ENCODE measurements around the gene RXRA.

The RXRA gene

DNA sequence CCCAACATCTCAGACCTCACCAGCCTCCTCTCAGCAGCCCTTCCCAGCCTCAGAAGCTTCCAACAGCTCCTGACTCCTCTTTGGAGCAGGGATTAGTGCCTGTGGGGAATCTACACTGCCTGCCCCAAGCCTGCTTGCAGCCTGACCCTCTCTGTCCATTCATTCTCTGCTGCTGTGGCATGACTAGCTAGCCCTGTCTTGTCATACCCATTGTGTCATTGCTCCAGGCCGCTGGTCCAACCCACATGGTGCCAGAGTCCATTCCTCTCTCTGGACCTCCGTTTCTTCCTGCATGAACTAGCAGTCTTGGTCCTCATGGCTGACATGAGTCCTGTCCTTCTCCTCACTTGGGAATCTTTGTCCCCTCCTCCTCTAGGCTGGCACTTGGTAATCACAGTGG, 12.8 kb upstream of the RXRA start:
- no peak for DNase-seq

DNA sequence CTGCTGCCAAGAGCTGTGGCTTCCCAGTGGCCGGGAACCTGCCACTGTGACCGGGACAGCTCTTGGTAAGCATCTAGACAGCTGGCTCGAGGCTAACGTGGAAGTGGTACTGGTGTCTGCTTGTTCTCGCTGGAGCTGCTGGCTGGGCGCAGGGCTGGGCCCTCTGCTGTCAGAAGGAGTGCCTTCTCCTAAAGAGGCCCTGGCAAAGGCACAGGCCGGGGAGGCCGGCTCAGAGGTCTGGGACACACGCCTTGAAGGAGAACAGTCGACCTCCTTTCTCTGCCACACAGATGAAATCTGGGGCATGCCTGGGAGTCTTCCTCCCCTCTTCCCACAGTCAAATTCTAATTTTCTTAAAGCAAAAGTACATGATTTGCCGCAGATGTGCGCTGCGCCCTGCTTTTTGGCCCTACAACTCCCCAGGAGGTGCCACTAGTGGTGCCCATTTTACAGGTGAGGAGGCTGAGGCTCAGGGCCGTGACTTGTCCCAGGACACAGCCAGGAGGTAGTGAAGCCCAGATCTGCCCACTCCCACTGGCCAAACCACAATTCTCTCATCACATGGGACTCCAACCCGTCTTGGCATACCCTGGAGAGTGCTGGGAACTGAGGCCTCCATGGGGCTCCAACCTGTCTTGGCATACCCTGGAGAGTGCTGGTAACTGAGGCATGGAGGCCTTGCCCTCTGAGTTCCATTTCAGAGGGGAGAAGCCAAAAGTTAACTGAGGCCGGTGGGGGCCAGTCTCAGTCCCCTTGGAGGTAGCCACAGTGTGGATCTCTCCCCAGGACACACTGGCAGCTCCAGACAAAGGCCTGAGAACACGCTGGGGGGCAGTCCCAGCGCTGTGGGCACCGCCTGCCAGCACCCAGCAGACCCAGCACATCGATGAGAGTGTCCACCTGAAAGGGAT, 12.0 kb upstream of the RXRA start:
- no peak for DNase-seq

DNA sequence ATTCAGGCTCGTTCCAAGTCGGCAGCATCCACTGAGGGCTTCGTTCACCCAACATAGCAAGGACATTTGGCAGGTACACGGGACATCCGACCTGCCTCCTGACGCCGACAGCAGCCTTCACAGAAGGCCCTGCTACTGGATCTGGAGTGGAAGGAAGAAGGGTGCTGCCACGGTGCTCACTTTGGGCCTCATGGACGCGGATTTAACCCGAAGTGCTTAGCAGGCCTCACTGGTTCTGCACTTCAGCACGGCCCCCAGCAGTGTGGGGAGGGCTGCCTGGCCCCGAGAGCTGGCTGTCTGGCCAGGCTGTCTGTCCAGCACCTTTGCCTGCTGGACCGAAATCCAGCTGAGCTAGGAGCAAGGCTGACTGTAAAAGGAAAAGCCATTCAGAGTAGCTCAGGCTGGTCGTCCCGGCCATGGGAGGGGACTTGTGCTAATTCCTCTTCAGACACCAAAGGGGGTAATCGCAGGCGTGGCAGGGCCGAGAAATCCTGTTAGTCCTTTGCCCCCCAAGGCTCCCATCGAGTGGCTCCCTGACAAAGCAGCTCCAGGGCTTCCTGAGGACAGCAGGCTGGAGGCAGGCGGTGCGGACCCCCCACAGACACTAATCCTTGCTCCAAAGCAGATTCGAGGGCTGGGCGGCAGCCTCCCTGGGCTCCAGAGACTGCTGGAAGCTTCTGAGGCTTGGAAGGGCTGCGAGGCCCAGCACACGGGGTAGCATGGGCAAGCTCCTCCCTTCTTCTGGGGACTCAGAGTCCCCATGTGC, 11.1 kb upstream of the RXRA start:
- DNase-seq, result no peak

DNA sequence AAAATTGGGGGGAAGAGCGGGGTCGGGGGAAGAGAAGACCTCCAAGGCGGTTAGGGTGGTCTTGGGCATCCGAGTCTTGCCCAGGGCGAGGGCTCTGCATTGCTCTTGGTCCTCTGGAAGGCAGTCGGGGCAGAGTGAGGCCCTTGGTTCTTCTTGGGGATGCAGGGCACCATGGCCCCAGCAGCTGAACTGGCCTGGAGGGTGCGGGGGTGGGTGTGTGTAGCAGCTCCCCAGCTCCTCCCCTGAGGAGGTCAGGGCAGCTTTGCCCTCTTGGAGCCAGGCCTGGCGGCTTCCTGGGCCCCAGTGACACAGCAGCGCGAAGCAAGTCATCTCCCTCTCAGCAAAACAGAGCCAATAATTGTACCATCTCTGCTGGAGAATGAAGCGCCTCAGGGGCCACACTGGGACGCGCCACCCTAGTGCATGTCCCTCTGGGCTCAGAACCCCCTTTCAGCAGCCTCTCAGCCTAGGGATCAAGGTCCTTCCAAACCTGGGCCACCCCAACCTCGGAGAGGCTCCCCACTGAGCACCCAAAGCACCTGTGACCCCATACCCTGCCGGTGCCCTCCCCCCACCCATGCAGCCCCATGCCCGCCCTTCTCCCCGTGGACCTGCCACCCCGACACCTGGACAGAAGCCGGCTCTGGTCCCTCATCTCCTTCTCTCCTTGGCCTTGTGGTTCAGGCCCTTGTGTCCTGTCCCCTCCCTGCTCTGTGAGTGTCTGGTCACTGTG, 10.4 kb upstream of the RXRA start:
- no peak for DNase-seq

DNA sequence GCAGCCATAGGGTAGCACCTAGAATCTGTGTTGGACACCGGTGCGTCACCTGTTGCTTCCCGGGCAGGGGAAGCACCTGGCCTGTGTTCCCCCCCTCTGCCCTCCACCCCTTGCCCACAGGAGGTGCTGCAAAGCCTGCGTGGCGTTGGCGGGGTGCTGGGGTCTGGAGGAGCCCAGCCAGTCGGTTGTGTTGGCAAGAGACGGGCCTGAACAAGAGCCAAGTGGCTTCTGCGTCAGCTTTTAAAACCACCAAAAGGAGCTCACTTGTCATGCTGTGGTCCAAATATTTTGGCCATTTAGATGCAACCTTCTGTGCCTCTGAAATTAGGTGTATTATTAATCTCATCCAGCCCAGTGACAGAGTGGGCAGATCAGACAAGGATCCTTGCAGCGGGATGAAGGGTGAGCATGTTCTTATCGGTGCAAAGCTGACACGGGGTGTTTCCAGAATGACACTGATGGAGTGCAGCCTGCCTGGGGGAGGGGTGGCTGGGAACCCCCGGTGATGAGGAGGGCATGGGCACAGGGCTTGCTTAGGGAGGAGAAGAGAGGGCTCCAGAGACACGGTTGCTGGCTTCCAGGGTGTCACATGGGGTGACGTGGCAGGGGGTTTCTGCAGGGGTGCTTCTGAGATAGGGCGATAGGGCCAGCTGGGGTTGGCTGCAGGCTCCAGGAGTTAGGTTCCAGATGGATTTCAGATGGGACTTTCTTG, 9.7 kb upstream of the RXRA start:
- DNase-seq, result peak; percentile 18

DNA sequence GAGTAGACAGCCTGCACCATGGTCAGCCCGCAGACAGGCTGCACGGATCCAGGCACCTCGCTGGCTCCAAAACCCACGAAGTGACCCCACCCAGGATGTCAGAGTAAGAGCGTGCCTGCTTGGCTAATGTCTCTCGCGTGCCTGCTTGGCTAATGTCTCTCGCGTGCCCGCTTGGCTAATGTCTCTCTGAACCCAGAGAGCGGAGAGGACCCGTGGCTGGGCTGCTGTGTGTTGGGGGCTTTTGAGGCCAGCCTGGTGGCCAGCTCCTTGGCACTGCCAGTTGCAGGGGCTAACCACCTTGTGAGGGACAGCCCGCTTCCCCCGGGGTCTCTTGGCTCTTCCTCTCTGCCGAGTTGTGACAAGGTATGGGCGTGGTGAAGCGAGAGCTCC, 8.9 kb upstream of the RXRA start:
- no peak for DNase-seq

DNA sequence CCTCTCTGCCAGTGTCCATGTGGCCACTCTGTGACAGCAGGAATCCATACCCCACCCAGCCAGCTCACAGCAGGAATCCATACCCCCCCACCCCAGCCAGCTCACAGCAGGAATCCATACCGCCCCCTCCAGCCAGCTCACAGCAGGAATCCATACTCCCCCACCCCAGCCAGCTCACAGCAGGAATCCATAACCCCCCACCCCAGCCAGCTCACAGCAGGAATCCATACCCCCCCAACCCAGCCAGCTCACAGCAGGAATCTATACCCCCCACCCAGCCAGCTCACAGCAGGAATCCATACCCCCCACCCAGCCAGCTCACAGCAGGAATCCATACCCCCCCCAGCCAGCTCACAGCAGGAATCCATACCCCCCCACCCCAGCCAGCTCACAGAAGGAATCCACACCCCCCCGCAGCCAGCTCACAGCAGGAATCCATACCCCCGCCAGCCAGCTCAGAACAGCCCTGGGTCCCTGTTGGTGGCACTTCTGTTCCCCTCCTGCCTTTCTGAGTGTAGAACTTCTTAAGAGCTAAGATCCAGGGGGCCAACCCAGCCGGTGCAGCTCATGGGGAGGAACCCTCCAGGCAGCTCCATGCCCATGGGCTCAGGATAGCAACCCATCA, 8.4 kb upstream of the RXRA start:
- DNase-seq, result no peak

DNA sequence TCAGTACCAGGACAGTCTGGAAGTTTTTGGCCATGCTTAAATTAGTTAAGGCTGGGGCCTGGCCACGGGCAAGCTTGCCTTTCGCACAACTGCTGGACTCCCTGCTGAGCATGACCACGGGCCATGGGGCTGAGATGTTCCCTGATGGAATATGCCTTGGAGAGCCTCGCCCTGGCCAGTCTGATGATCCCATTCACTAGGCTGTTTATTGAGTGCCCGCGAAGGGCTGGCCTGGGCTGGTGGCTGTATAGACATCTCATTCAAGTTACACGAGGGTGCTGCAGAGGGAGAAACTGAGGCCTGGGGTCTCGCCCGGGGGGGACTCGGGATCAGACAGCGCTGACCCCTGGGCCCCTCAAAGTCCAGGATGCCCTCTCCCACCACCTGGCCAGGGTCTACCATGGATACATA, 7.8 kb upstream of the RXRA start:
- no peak for DNase-seq

DNA sequence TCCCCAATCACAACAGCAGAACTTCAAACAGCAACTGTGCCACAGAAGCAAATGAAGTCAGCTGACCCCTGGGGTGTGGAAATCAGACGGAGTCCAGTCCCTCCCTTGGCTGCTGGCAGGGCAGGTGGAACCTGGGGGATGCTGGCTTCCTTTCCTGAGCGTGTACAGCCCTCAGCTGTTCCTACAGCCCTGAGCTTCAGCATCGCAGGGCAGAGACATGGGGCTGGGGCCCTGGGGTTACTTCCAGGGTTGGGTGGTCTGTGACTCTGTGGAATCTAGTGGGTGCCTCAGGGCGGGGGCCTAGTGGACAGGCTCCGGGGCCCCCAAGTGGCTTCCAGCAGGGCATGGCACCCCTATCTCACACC, 7.3 kb upstream of the RXRA start:
- no peak for DNase-seq

DNA sequence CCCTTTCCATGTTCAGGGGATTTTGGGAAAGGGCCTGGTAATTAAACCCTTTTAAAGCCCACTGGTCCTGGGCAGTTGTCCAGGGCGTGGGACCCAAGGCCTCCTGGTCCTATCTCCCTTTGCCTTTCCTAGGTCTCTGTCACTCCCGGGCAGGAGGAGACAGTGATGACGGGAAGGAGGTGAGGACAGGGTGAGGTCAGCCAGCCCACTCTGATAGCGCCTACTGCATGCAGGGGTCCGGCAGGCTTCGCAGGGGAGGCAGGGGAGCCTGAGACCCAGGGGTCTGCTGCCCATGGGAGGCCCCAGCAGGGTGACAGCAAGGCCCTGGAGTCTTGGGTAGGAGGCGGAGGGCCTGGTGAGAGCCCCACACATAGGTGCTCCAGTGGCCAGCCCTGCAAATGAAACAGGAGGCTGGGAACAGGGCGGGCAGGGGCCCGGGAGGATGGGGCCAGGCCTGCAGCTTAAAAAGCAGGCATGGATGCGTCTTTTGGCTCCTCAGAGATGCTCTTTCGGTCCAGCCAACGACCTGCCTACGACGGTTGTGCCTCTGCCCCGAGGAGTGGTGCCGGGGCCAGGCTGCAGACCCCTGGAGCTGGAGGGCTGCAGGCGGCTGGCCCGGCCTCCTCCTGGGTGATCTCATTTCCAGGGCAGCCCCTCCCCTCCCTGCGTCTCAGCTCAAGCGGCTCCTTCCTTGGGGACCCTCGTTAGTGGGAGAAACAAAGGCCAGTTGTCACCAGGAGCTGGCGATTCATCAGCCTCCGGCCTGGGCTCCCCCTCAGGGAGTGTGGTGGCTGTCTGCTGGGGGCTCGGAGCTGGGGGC, 6.7 kb upstream of the RXRA start:
- DNase-seq, result no peak

DNA sequence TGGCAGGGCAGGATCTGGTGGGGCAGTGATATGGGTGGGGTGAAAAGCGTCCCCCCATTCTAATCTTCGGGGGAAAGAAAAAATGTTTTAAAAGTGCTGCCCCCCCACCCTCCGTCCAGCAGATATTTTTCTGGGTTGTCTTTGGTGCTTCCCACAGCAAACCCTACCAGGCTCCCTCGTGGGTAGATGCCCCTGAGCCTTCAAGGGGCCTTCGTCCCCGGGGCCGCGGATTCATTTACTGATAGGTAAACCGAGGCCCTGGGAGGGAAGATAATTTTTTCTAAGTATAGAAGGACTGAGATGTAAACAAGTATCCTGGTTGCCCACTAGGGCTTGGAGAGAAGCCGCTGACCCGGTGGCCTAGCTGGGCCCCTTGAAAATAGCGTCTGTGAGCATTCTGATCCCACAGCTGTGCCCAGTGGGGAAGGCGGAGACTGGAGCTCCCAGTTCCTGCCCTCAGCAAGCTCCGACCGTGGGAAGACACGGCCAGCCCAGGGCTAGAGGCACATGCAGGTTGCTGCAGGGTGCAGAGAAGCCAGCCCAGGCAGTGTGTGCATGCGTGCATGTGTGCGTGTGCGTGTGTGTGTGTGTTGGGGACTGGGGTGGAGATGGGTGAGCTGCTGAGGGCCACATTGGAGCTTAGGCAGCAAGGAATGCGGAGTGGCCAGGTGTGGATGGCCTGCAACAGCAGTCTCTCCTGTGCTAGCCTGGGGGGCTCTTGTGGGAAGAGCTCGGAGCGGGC, 6.0 kb upstream of the RXRA start:
- DNase-seq, result no peak

DNA sequence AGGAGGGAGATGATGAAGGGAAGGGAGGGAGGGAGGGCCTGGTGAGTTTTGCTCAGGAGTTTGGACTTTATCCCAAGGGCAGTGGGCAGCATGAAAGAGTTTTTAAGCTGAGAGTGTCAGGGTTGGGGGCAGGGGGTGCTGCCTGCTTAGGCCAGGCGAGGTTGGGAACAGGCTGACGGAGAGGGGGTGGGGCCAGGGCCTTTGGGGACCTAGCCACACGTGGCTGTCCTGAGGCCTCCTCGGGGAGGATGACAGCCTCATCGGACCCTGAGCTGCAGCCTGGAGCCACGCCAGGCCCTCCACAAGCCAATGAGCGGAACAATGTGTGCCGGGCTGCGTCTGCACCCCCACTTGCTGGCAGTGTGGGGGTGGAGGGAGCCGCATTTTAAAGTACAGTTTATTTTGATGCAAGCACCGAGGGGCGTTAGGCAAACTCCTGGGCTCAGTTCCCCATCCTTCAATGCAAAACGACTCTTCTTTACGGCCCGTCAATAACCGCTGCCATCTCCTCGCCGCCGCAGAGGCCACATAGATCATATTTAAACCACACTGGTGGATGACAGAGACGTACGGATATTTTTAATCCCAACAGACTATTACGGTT, 5.3 kb upstream of the RXRA start:
- DNase-seq, result no peak

DNA sequence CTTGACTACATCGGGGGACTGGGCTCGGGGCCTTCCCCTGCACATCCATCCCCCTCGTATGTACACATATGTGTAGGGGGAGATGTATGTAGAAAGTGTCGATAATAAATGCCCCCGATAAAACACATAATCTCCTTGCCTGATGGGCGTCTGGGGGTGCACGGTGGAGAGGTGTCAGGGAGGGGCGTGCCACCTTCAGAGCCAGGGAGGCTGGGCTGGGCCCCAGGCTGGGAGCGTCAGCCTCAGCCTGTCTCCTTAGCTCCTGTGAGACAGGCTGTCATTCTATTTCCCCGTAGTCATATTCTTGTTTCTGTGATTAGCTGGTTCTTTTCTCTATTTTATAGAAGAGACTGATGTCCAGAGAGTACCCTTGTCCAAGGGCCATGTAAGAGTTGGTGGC, 4.7 kb upstream of the RXRA start:
- no peak for DNase-seq

DNA sequence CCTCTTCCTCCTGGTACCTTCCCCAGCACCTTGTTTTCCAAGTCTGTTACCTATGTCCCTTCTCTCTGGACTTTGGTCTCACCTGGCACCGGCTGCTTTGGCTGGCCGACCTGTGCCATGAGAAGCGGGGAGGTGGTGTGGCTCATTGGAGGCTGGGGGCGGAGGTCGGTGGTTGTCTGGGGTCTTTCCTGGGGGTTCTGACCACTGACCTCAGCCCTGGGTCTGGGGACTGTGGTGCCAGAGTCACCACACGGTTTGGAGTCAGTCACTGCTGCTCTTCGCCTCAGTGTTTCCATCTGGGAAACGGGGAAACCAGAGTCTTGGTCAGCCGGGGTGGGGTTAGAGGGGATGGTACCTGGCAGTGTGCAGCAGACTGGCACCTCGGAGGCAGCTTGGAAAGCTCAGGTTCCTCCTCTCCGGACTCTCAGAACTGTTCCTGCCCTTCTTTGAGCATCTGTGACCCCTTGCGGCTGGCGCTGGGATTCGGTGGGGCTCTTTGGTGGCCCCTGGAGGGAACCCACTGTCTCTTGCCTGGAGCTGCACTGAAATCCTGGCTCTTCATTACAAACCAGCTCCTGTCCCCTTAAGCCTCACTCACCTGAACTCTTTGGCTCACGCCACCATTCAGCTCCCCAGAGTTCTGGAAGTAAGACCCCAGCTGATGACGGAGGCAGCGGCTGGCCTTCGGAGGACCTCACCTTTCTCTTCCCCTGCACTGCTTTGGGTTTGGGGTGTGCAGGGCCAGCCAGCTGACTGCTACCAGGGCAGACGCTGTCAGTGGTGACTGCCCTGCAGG, 4.1 kb upstream of the RXRA start:
- DNase-seq, result no peak

DNA sequence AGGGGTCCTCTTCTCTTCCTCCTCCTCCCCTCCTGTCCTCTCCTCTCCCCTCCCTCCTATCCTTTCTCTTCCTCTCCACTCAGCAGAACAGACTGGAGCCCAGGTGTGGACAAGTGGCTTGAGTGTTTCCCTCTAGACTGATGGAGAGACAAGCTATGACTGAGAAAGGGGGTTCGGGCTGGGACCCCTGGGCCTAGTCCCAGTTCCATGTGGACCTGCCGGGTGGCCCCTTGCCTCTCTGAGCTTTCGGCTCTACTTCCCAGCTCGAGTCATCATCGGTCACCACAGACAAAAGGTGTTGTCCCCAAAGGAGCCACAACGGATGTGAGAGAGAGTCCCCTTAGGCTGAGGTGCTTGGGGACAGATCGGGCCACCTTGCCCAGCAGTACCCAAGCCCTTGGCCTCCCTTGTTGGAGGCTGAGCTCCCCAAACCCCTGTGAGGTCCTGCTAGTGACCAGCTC, 3.4 kb upstream of the RXRA start:
- no peak for DNase-seq

DNA sequence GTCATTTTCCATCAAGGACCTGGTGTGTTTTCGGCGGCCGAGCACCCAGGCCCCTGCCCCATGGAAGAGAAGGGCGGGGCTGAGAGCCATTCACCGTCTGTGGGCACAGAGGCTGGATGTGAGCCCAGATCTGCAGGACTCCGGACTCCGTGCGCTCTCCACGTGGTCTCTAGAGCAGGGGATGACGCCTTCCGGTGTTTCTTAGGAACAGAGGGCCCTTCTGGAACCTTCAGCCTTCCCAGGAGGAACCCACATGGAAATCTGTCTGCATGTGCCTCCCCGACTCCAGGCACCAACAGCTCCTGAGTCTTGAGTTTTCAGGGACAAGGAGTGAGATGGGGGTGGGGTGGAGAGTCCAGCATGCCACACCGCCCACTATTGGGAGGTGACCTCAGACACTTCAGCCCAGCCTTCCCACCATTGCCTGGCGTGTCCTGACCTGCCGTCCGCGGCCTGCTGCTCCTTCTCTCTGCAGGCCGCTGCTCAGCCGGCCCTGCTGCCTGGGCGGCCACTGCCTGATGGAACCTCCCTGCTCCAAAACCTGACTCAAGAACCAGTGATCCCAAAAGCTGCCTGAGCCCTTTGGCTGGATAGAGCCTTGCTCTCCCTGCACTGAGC, 2.4 kb upstream of the RXRA start:
- DNase-seq, result no peak

DNA sequence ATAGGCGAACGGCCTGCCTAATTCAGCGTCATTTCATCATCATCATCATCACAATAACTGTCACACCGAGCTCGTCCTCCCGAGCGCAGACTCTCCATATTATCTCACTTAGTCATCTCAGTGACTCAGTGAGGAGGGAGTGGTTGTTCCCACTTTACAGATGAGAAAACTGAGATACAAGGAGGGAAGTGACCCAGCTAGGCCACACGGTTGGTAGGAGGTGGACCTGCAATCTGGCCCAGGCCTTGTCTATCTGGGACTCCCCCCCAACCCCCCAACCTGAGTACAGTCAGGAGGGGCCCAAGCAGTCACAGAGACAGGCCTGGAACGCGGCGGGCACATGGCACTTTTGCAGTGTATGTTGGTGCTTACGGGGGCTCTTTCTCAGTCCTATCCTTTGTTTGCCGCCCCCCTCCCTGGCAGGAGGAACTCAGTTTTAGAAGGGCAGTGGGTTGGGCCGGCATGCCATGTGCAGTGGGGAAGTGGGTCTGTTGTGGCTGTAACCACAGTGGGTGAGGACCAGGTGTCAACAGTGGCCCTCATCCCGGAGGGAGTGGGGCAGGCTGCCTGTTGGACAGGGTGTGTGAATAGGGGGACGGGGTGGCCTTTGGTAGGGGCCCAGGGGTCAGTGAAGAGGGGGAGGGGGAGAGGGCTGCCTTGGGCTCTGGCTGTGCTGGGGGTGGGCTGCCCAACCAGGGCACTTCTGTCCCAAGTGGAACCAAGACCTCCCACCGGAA, 1.7 kb upstream of the RXRA start:
- no peak for DNase-seq

DNA sequence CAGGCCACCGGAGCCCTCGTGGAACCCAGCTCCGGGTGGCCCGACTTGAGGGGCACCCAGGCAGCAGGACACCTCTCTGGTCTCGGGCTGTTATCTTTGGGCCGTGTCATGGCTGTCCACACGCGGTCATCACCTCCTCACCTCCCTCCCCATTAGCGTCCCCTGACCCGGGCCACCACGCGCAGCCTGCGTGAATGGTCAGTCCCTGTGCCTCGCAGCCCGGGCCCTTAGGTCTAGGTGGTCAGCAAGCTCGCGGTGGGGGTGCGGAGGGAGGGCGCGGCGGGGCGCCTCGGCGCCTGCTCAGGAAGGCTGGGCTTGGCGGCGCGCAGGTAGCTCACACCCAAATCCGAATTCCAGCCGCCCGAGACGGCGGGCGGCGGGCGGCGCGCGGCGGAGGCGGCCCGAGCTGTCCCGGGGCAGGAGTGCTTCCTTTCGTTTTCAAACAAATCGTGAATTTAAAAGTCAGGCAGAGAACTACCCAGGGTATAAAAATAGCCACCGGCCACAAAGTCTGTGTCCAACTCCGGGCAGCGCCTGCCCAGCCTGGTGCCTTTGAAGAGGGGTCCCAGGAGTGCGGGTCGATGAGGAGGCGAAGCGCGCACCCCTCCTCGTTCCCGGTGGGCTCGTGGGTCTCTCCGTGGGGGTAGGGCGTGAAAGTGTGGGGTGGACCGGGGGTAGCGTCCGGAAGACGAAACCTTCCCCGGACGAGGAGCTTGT, 1.0 kb upstream of the RXRA start:
- DNase-seq, result no peak

Measured in NCI-H1105 (cell line).